Tibial nerve (tissue), 4 donors: ENCODE measurements around the gene FBXW7. TPM values are rescaled to one million over a fixed set of nuclear protein-coding genes. Genes with fewer than 3 reads are reported as not detected.

Source experiments
- DNase-seq, 2 donors: peaks; one replicate each; pipeline ENCODE4 v3.0.0-alpha.2; 2019; ENCODE audit warnings: low spot score in 2 of 2
- H3K27ac ChIP-seq, 4 donors: fragments of 200-600 bp; sonication (generic) in 3 of 4; one replicate each; pipeline ENCODE4 v1.5.1; 2017 to 2019; ENCODE audit warnings: mild to moderate bottlenecking in 1 of 4
- H3K27me3 ChIP-seq, 2 donors: fragments of 200-600 bp; sonication (generic) in 1 of 2; one replicate each; pipeline versions ENCODE4 v1.5.1 to v1.6.0; 2017 to 2019
- H3K36me3 ChIP-seq, 3 donors: fragments of 200-600 bp; sonication (generic); one replicate each; pipeline ENCODE4 v1.5.1; 2018 to 2019
- H3K4me1 ChIP-seq, 4 donors: fragments of 200-600 bp; sonication (generic) in 3 of 4; one replicate each; pipeline ENCODE4 v1.5.1; 2017 to 2019
- H3K4me3 ChIP-seq, 4 donors: fragments of 200-600 bp; sonication (generic) in 3 of 4; one replicate each; pipeline ENCODE4 v1.5.1; 2017 to 2019; ENCODE audit warnings: mild to moderate bottlenecking in 1 of 4, moderate library complexity in 1 of 4
- H3K9me3 ChIP-seq, 4 donors: fragments of 200-600 bp; sonication (generic) in 3 of 4; one replicate each; pipeline ENCODE4 v1.5.1; 2017 to 2019
- CTCF ChIP-seq, 5 experiments: fragments of 200-600 bp in 3 of 5; fragments of 450-650 bp in 2 of 5; sonication (generic) in 3 of 5; IDR thresholded peaks; one replicate each; pipeline ENCODE4 v1.5.1; 2016 to 2019; ENCODE audit warnings: antibody characterized with exemption in 5 of 5, mild to moderate bottlenecking in 3 of 5, moderate library complexity in 2 of 5
- EP300 ChIP-seq, 2 donors: sonication (generic); formaldehyde crosslinking; IDR thresholded peaks; one replicate each; pipeline ENCODE4 v1.6.1; 2017; ENCODE audit warnings: antibody characterized with exemption in 2 of 2, mild to moderate bottlenecking in 1 of 2
- POLR2A ChIP-seq, 2 donors: fragments of 450-650 bp; IDR thresholded peaks; one replicate each; pipeline ENCODE4 v1.6.1; 2017; ENCODE audit warnings: antibody characterized with exemption in 2 of 2, mild to moderate bottlenecking in 2 of 2, moderate library complexity in 2 of 2
- WGBS, 2 donors: methylation state at CpG; one replicate each; pipeline ENCODE4 v1.1.5; 2018; 5-methylcytosine and 5-hydroxymethylcytosine counted together
- total RNA-seq, 4 donors: library from RNA; depleted of rRNA; stranded (reverse); fragments of >200 nt; gene quantifications; one replicate each; pipeline ENCODE4 v1.1.0, GENCODE V29; 2016

The FBXW7 gene
- total RNA-seq, 4 donors from 2014 or later, result 40.8 to 85.7 (median 62.1) TPM

GRCh38 chr4:152463562-152463961, 72.3 kb downstream of the FBXW7 start:
- H3K4me3 ChIP-seq, result no peak overlapping the region
- no peak for DNase-seq
- H3K27me3 ChIP-seq, result no peaks in the 10 kb centered on the region

GRCh38 chr4:152462695-152463094, 73.2 kb downstream of the FBXW7 start:
- Histone ChIP-seq H3K27me3 (no peaks in the 10 kb centered on the region), H3K9me3 (no peaks in the 10 kb centered on the region), H3K27ac (no peak overlapping the region), H3K4me1 (peaks cover 0 to 25% (median 13%) of the 10 kb centered on the region in 4 donors), H3K4me3 (no peak overlapping the region), H3K36me3 (no peaks in the 10 kb centered on the region)
- DNase-seq, result no peak
- 52 to 56% methylated on average over 1 of the region's 1 CpG for WGBS, 2 donors
- TF ChIP-seq EP300 (IDR thresholded peaks at IDR 0.05) (no peak), POLR2A (IDR thresholded peaks at IDR 0.05) (no peak), CTCF (IDR thresholded peaks at IDR 0.05) (no peak)

More at GRCh38 chr4:152463562-152463961, 72.3 kb downstream of the FBXW7 start:
- TF ChIP-seq POLR2A (IDR thresholded peaks at IDR 0.05), result no peak
- TF ChIP-seq EP300 (IDR thresholded peaks at IDR 0.05), result no peak
- no peak for TF ChIP-seq CTCF (IDR thresholded peaks at IDR 0.05)
- peaks cover 0 to 23% (median 11%) of the 10 kb centered on the region in 4 donors for H3K4me1 ChIP-seq
- no peaks in the 10 kb centered on the region for H3K36me3 ChIP-seq
- H3K27ac ChIP-seq, result no peak overlapping the region
- 93 to 94% methylated on average over 2 of the region's 2 CpGs for WGBS, 2 donors
- H3K9me3 ChIP-seq, result no peaks in the 10 kb centered on the region

GRCh38 chr4:152462047-152462446, 73.8 kb downstream of the FBXW7 start:
- 87 to 94% methylated on average over 2 of the region's 2 CpGs for WGBS, 2 donors
- TF ChIP-seq CTCF (IDR thresholded peaks at IDR 0.05) (no peak), EP300 (IDR thresholded peaks at IDR 0.05) (no peak), POLR2A (IDR thresholded peaks at IDR 0.05) (no peak)
- no peak overlapping the region for H3K4me3 ChIP-seq
- H3K27ac ChIP-seq, result no peak overlapping the region
- no peaks in the 10 kb centered on the region for H3K27me3 ChIP-seq
- peaks cover 0 to 25% (median 13%) of the 10 kb centered on the region in 4 donors for H3K4me1 ChIP-seq
- no peaks in the 10 kb centered on the region for H3K36me3 ChIP-seq
- no peaks in the 10 kb centered on the region for H3K9me3 ChIP-seq
- no peak for DNase-seq

- WGBS, 2 donors, result 78 to 80% methylated on average over 1 of the region's 1 CpG
- no peak for DNase-seq
- TF ChIP-seq CTCF (IDR thresholded peaks at IDR 0.05), result peak in 1 of 5 experiments; percentile 9
- no peak for TF ChIP-seq EP300 (IDR thresholded peaks at IDR 0.05)
- H3K4me3 ChIP-seq, result no peak overlapping the region
- no peaks in the 10 kb centered on the region for H3K9me3 ChIP-seq
- H3K27me3 ChIP-seq, result no peaks in the 10 kb centered on the region
- H3K27ac ChIP-seq, result no peak overlapping the region
- H3K4me1 ChIP-seq, result peaks cover 0 to 25% (median 13%) of the 10 kb centered on the region in 4 donors
- no peaks in the 10 kb centered on the region for H3K36me3 ChIP-seq
Observed at GRCh38 chr4:152460488-152460887, 75.4 kb downstream of the FBXW7 start.

- no peak for TF ChIP-seq POLR2A (IDR thresholded peaks at IDR 0.05)
- TF ChIP-seq EP300 (IDR thresholded peaks at IDR 0.05), result no peak
- TF ChIP-seq CTCF (IDR thresholded peaks at IDR 0.05), result no peak
- H3K9me3 ChIP-seq, result no peaks in the 10 kb centered on the region
- peaks cover 0 to 23% (median 11%) of the 10 kb centered on the region in 4 donors for H3K4me1 ChIP-seq
- H3K36me3 ChIP-seq, result no peaks in the 10 kb centered on the region
- no peak overlapping the region for H3K27ac ChIP-seq
- 95 to 100% methylated on average over 1 of the region's 1 CpG for WGBS, 2 donors
- no peak overlapping the region for H3K4me3 ChIP-seq
- DNase-seq, result no peak
- no peaks in the 10 kb centered on the region for H3K27me3 ChIP-seq
Observed at GRCh38 chr4:152459326-152459725, 76.6 kb downstream of the FBXW7 start.
